GM23338 (cell line): ENCODE measurements around the gene WDR37. TPM values are rescaled to one million over a fixed set of nuclear protein-coding genes. Genes with fewer than 3 reads are reported as not detected.

Experiments used
- ATAC-seq: fragments of 200-7000 bp; cut with Tn5 transposase; 3 replicates; pipeline ENCODE4 v1.9.1; 2020
- DNase-seq: peaks from one replicate; pipeline ENCODE4 v3.0.0-alpha.2; 2015; ENCODE audit warnings: low spot score
- H2AFZ ChIP-seq: fragments of 200-600 bp; sonication (generic); 2 replicates; pipeline ENCODE4 v1.8.0; 2016; ENCODE audit warnings: antibody characterized with exemption, mild to moderate bottlenecking, moderate library complexity
- H3F3A ChIP-seq: fragments of 200-600 bp; sonication (generic); replicated peaks from 2 replicates; pipeline ENCODE4 v1.8.0; 2017; ENCODE audit warnings: antibody characterized with exemption, mixed run types, low read depth
- H3K27ac ChIP-seq: fragments of 200-600 bp; sonication (generic); 2 replicates; pipeline ENCODE4 v1.6.1; 2016; ENCODE audit warnings: low read depth
- H3K27me3 ChIP-seq: fragments of 200-600 bp; sonication (generic); 2 replicates; pipeline ENCODE4 v1.8.0; 2016; ENCODE audit warnings: mild to moderate bottlenecking, mixed run types, moderate library complexity; ENCODE audit not compliant: insufficient read depth
- H3K36me3 ChIP-seq: fragments of 200-600 bp; sonication (generic); 2 replicates; pipeline ENCODE4 v1.8.0; 2016; ENCODE audit warnings: mild to moderate bottlenecking; ENCODE audit not compliant: insufficient read depth
- H3K4me1 ChIP-seq: fragments of 200-600 bp; sonication (generic); 2 replicates; pipeline ENCODE4 v1.8.0; 2016; ENCODE audit warnings: mild to moderate bottlenecking, moderate library complexity; ENCODE audit not compliant: insufficient read depth
- H3K4me2 ChIP-seq: fragments of 200-600 bp; sonication (generic); 2 replicates; pipeline ENCODE4 v1.7.1; 2017; ENCODE audit warnings: mixed run types
- H3K4me3 ChIP-seq: fragments of 200-600 bp; sonication (generic); 2 replicates; pipeline ENCODE4 v1.6.1; 2016; ENCODE audit warnings: mixed run types
- H3K79me2 ChIP-seq: fragments of 200-600 bp; sonication (generic); replicated peaks from 2 replicates; pipeline ENCODE4 v1.8.0; 2017; ENCODE audit warnings: mild to moderate bottlenecking; ENCODE audit not compliant: insufficient read depth
- H3K9me2 ChIP-seq: fragments of 200-600 bp; sonication (generic); 2 replicates; pipeline ENCODE4 v1.8.0; 2017; ENCODE audit not compliant: insufficient read depth
- H4K20me1 ChIP-seq: fragments of 200-600 bp; sonication (generic); replicated peaks from 2 replicates; pipeline ENCODE4 v1.8.0; 2017; ENCODE audit warnings: mild to moderate bottlenecking; ENCODE audit not compliant: insufficient read depth
- H3K27ac Mint-ChIP-seq: 2 replicates; pipeline ENCODE4 v1.8.0; 2020; ENCODE audit warnings: inconsistent platforms, mild to moderate bottlenecking, moderate library complexity, mixed read lengths
- H3K27me3 Mint-ChIP-seq: 3 replicates; pipeline ENCODE4 v1.8.0; 2022; ENCODE audit warnings: low read depth, mild to moderate bottlenecking, moderate library complexity, mixed read lengths, inconsistent platforms; ENCODE audit not compliant: insufficient read depth, poor library complexity
- H3K36me3 Mint-ChIP-seq: 3 replicates; pipeline ENCODE4 v1.8.0; 2021; ENCODE audit warnings: low read depth, mild to moderate bottlenecking, inconsistent platforms, moderate library complexity, mixed read lengths
- H3K4me1 Mint-ChIP-seq: 3 replicates; pipeline ENCODE4 v1.8.0; 2020; ENCODE audit warnings: mild to moderate bottlenecking, inconsistent platforms, mixed read lengths
- H3K4me3 Mint-ChIP-seq: 3 replicates; pipeline ENCODE4 v1.8.0; 2021; ENCODE audit warnings: moderate library complexity, mild to moderate bottlenecking, inconsistent platforms, mixed read lengths
- H3K9me3 Mint-ChIP-seq: 3 replicates; pipeline ENCODE4 v1.8.0; 2020; ENCODE audit warnings: moderate library complexity, mild to moderate bottlenecking, inconsistent platforms, mixed read lengths
- CREB1 ChIP-seq: fragments of 250-450 bp; sonication (Bioruptor Pico); IDR thresholded peaks from 2 replicates; pipeline ENCODE4 v1.5.0; 2020; ENCODE audit warnings: low read depth, mild to moderate bottlenecking, moderate library complexity
- EZH2 ChIP-seq: fragments of 200-600 bp; sonication (generic); IDR thresholded peaks from one replicate; pipeline ENCODE4 v1.8.0; 2017; ENCODE audit warnings: antibody characterized with exemption, mild to moderate bottlenecking, low read depth; ENCODE audit not compliant: unreplicated experiment
- EZH2phosphoT487 ChIP-seq: fragments of 200-600 bp; sonication (generic); IDR thresholded peaks from one replicate; pipeline ENCODE4 v1.8.1; 2018; ENCODE audit warnings: antibody characterized with exemption; ENCODE audit not compliant: unreplicated experiment
- JUNB ChIP-seq: IDR thresholded peaks from one replicate; pipeline ENCODE4 v1.6.1; 2016; ENCODE audit warnings: antibody characterized with exemption; ENCODE audit not compliant: unreplicated experiment
- REST ChIP-seq: IDR thresholded peaks from one replicate; pipeline ENCODE4 v1.6.1; 2018; ENCODE audit warnings: antibody characterized with exemption; ENCODE audit not compliant: unreplicated experiment
- ZNF114 ChIP-seq: fragments of 250-450 bp; sonication (Bioruptor Pico); IDR thresholded peaks from 2 replicates; pipeline ENCODE4 v1.5.0; 2020; ENCODE audit warnings: mild to moderate bottlenecking, moderate library complexity
- ZNF331 ChIP-seq: fragments of 250-450 bp; sonication (Bioruptor Pico); IDR thresholded peaks from 2 replicates; pipeline ENCODE4 v1.5.0; 2020; ENCODE audit warnings: low read depth, mild to moderate bottlenecking, moderate library complexity
- ZNF462 ChIP-seq: fragments of 250-450 bp; sonication (Bioruptor Pico); IDR thresholded peaks from 2 replicates; pipeline ENCODE4 v1.5.0; 2020; ENCODE audit warnings: mild to moderate bottlenecking, moderate library complexity
- polyA plus RNA-seq: library from polyadenylated mRNA; unstranded; fragments of >200 nt; fragmentation: Nextera tagmentation; extraction: Ambion mirVana; gene quantifications from 2 replicates; pipeline ENCODE4 v1.2.1, GENCODE V29; 2016
- total RNA-seq: library from RNA; depleted of rRNA; stranded (reverse); fragments of >200 nt; shearing (Covaris generic); gene quantifications from 2 replicates; pipeline ENCODE4 v1.2.3, GENCODE V29; 2014
- TF ChIP-seq, protein P1 (sequence below): IDR thresholded peaks from 2 replicates; pipeline ENCODE4 v1.6.1; 2016; ENCODE audit warnings: antibody characterized with exemption

Gene WDR37
- total and polyA plus RNA-seq, 2 experiments from 2014 or later, result 6.0 to 10.2 TPM

DNA sequence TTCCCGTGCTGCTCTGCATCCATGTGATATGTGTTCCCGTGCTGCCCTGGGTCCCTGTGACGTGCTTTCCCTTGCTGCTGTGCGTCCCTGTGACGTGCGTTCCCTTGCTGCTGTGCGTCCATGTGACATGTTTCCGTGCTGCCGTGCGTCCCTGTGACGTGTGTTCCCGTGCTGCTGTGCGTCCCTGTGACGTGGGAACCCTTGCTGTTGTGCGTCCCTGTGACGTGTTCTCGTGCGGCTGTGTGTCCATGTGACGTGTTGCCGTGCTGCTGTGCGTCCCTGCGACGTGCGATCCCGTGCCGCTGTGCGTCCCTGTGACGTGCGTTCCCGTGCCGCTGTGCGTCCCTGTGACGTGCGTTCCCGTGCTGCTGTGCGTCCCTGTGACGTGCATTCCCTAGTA lies 45.8 kb downstream of the WDR37 start (continued):
- TF ChIP-seq ZNF462 (CRISPR knock-in tag), result no peak
- TF ChIP-seq ZNF114 (CRISPR knock-in tag), result no peak
- TF ChIP-seq, protein P1, sequence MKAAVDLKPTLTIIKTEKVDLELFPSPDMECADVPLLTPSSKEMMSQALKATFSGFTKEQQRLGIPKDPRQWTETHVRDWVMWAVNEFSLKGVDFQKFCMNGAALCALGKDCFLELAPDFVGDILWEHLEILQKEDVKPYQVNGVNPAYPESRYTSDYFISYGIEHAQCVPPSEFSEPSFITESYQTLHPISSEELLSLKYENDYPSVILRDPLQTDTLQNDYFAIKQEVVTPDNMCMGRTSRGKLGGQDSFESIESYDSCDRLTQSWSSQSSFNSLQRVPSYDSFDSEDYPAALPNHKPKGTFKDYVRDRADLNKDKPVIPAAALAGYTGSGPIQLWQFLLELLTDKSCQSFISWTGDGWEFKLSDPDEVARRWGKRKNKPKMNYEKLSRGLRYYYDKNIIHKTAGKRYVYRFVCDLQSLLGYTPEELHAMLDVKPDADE, result no peak

DNA sequence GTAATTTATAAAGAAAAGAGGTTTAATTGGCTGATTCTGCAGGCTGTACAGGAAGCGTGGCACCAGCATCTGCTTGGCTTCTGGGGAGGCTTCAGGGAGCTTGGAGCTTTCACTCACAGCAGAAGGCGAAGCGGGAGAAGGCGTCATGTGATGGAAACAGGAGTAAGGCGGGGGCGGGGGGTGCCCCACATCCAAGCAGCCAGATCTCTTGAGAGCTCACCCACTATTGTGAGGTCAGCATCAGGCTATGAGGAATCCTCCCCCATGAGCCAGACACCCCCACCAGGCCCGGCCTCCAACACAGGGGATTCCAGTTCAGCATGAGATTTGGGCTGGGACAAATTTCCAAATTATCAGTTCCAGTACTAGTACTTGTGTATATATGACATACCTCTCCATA lies 46.2 kb downstream of the WDR37 start:
- DNase-seq (no peak), ATAC-seq (no peak)
- H3K4me3 ChIP-seq, result no peak overlapping the region
- no peak overlapping the region for H3K4me2 ChIP-seq
- peaks cover 15% of the 10 kb centered on the region for H3K4me1 Mint-ChIP-seq
- peaks cover 41% of the 10 kb centered on the region for H3K36me3 Mint-ChIP-seq
- H3K79me2 ChIP-seq, result 0 out of 2 replicates have a peak, but pooled peaks cover 2% of the 10 kb centered on the region
- H2AFZ ChIP-seq, result no peak overlapping the region
- TF ChIP-seq REST, result no peak
- TF ChIP-seq ZNF331 (CRISPR knock-in tag), result no peak
- TF ChIP-seq JUNB, result no peak
- no peak for TF ChIP-seq ZNF114 (CRISPR knock-in tag)
- TF ChIP-seq EZH2, result no peak
- no peak for TF ChIP-seq CREB1
- TF ChIP-seq EZH2phosphoT487, result no peak
- TF ChIP-seq, protein P1, result no peak
- H3K9me3 Mint-ChIP-seq, result no peaks in the 10 kb centered on the region
- H3K4me1 ChIP-seq, result no peaks in the 10 kb centered on the region
- H3K27ac ChIP-seq, result no peak overlapping the region
- H3K27me3 ChIP-seq, result no peaks in the 10 kb centered on the region
- H4K20me1 ChIP-seq, result no peaks in the 10 kb centered on the region; the same call in 1 of the 2 replicates
- no peaks in the 10 kb centered on the region for H3K36me3 ChIP-seq
- H3K9me2 ChIP-seq, result no peaks in the 10 kb centered on the region
- H3K27me3 Mint-ChIP-seq, result peaks cover 5% of the 10 kb centered on the region
- H3K4me3 Mint-ChIP-seq, result no peak overlapping the region
- no peak overlapping the region; the same call in 1 of the 2 replicates for H3K27ac Mint-ChIP-seq
- no peaks in the 10 kb centered on the region for H3F3A ChIP-seq
